Right lobe of liver (tissue), 6 donors: ENCODE results near the gene GNAI3. TPM values are rescaled to one million over a fixed set of nuclear protein-coding genes. Genes with fewer than 3 reads are reported as not detected.
A peak's percentile ranks its signal among the peaks of the same experiment; 100 is the strongest.

Experiments
- ATAC-seq, 4 donors: fragments of 200-7000 bp; cut with Tn5 transposase; one replicate each; pipeline ENCODE4 v1.9.1; 2020; ENCODE audit warnings: mild to moderate bottlenecking in 4 of 4, moderate library complexity in 4 of 4
- DNase-seq, 3 donors: peaks; one replicate each; pipeline ENCODE4 v3.0.0-alpha.2; 2020
- H3K27ac ChIP-seq, 3 donors: fragments of 200-600 bp; one replicate each; pipeline ENCODE4 v1.8.0; 2022
- H3K27me3 ChIP-seq, 2 donors: fragments of 200-600 bp; one replicate each; pipeline ENCODE4 v1.8.0; 2022
- H3K36me3 ChIP-seq, 4 donors: fragments of 200-600 bp; sonication (generic) in 1 of 4; one replicate each; pipeline versions ENCODE4 v1.5.1 to v1.8.0; 2017 to 2022; ENCODE audit warnings: control low read depth in 1 of 4
- H3K4me1 ChIP-seq, 4 donors: fragments of 200-600 bp; sonication (generic) in 1 of 4; one replicate each; pipeline versions ENCODE4 v1.5.1 to v1.8.0; 2017 to 2022; ENCODE audit warnings: control low read depth in 1 of 4
- H3K4me3 ChIP-seq, 3 donors: fragments of 200-600 bp; one replicate each; pipeline ENCODE4 v1.8.0; 2022
- H3K9me3 ChIP-seq, 4 donors: fragments of 200-600 bp; sonication (generic) in 1 of 4; one replicate each; pipeline versions ENCODE4 v1.5.1 to v1.8.0; 2017 to 2022; ENCODE audit warnings: control low read depth in 1 of 4
- CTCF ChIP-seq, 4 donors: fragments of 200-600 bp in 3 of 4; fragments of 450-650 bp in 1 of 4; IDR thresholded peaks; one replicate each; pipeline versions ENCODE4 v1.5.1 to v1.8.0; 2016 to 2022; ENCODE audit warnings: antibody characterized with exemption in 4 of 4, mild to moderate bottlenecking in 2 of 4
- POLR2A ChIP-seq: fragments of 450-650 bp; IDR thresholded peaks from one replicate; pipeline ENCODE4 v1.6.1; 2017; ENCODE audit warnings: antibody characterized with exemption, mild to moderate bottlenecking
- WGBS: methylation state at CpG from one replicate; pipeline ENCODE4 v1.1.6; 2018; ENCODE audit warnings: low coverage, low lambda C conversion rate; ENCODE audit not compliant: insufficient coverage; ENCODE audit errors: missing lambda C conversion rate; 5-methylcytosine and 5-hydroxymethylcytosine counted together
- intact Hi-C, 2 donors: fragments of 100-400 bp; cut with DNase I; formaldehyde crosslinking; loops; one replicate each; pipeline versions ENCODE4 v1.11.2 to v1.14.1; 2022
- total RNA-seq, 6 experiments: library from RNA; depleted of rRNA in 2 of 6; stranded (reverse); fragments of >200 nt in 2 of 6; fragmentation: NEBNext Ultra II Directional in 3 of 6; extraction: Animal tissue kit (Norgen Biotek cat#: 25700) in 3 of 6; gene quantifications; one replicate each; pipeline versions ENCODE4 v1.1.0 to v1.2.4, GENCODE V29; 2016 to 2023
- donor health status: DM: no; HTN: yes; CAD: no.
- donor health status: DM: no; HTN: no; CAD: no.
- donor health status: DM: no; HTN: no; CAD: no.
- donor health status: DM: no; HTN: yes; CAD: no.
- donor health status: DM: no; HTN: yes; CAD: no.

Gene GNAI3
- total RNA-seq, 6 experiments from 2014 or later: 2.5 to 4.3 (median 3.3) TPM

DNA sequence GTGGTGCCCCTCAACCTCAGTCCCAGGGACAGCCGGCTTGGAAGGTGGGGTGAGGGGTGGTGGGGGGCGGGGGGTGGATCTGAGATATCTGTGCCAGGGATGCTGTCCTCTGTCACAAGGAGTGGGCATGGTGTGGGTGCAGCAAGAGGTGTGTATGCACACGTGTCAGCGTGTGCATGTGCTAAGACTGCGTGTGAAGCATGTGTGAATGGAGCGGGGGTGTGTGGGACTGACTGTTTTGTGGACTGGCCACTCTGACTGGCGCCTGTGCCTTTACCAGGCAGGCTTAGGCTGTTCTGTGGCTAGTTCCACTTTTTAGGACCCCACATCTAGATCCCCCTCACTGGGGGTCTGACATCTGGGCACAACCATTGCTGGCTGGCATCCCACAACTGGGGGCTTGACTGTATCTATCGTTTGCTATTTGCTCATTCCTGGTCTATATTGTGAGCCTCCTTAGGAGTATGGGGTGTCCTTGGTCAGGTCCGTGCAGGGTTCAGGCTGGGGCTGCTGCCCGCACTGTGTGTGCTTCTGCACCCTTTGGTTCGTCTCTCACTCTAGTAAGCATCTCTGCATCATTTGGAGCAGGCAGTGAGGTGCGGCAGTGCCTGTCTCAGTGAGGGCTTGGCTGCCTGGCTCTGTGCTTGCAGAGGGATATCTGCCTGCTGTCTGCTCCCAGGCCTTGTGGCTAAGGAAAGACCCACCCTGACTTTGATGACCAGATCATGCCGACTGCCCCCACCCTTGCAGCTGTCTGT lies 73.1 kb downstream of the GNAI3 start:
- DNase-seq (no peak), ATAC-seq (no peak)
- peak overlapping the region; percentile 64 to 94 (median 68) for H3K4me3 ChIP-seq
- intact Hi-C loops: loop anchor here in 1 of 2 donors (10.0 kb wide), 1 partner anchor 77 kb away; the partner anchor contains the start of gene GNAI3
- H3K27ac ChIP-seq: peak overlapping the region in 1 of 3 donors; percentile 69
- H3K4me1 ChIP-seq: peaks cover 0 to 40% (median 13%) of the 10 kb centered on the region in 4 donors
- TF ChIP-seq CTCF (IDR thresholded peaks at IDR 0.05): no peak
- TF ChIP-seq POLR2A: no peak
- no peaks in the 10 kb centered on the region for H3K9me3 ChIP-seq
- H3K36me3 ChIP-seq: no peaks in the 10 kb centered on the region
- H3K27me3 ChIP-seq: no peaks in the 10 kb centered on the region
- WGBS: 60% methylated on average over 2 of the region's 13 CpGs

GRCh38 chr1:109622137-109622892 lies 73.9 kb downstream of the GNAI3 start:
- Histone ChIP-seq H3K27ac (no peak overlapping the region), H3K36me3 (peaks cover 0 to 4% (median 2%) of the 10 kb centered on the region in 4 donors), H3K4me1 (peaks cover 0 to 37% (median 13%) of the 10 kb centered on the region in 4 donors), H3K27me3 (no peaks in the 10 kb centered on the region), H3K9me3 (no peaks in the 10 kb centered on the region), H3K4me3 (no peak overlapping the region)
- WGBS: 50% methylated on average over 1 of the region's 11 CpGs
- TF ChIP-seq POLR2A (no peak), CTCF (IDR thresholded peaks at IDR 0.05) (no peak)
- no peak for DNase-seq
- no peak for ATAC-seq
- intact Hi-C loops: loop anchor here in 1 of 2 donors (10.0 kb wide), 1 partner anchor 78 kb away; the partner anchor contains the start of gene GNAI3

DNA sequence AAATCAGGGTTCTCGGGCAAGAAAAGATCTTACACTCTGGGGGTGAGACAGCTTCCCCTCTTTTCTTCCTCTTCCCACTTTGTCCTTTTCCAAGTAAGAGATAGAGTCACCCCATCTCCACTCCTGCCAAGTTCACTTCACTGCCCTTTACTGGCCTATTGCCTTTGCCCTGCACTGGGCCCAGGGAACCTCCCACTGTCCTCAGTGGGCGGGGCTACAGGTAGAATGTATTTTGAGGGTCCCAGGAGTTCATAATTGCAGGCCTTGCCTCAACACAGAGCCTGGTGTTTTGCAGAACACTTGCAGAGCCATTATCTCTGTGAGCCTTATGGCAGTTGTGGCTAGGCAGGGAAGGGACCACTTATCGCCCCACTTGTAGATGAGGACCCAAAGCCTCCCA lies 74.5 kb downstream of the GNAI3 start:
- Histone ChIP-seq H3K36me3 (peaks cover 0 to 10% (median 4%) of the 10 kb centered on the region in 4 donors), H3K4me1 (peaks cover 0 to 37% (median 13%) of the 10 kb centered on the region in 4 donors), H3K27ac (no peak overlapping the region), H3K9me3 (no peaks in the 10 kb centered on the region), H3K4me3 (no peak overlapping the region), H3K27me3 (no peaks in the 10 kb centered on the region)
- intact Hi-C loops: loop anchor here in 1 of 2 donors (10.0 kb wide), 1 partner anchor 78 kb away; the partner anchor contains the start of gene GNAI3
- DNase-seq (no peak), ATAC-seq (peak in 1 of 4 donors; percentile 5)
- WGBS: 50% methylated on average over 1 of the region's 3 CpGs
- TF ChIP-seq POLR2A (no peak), CTCF (IDR thresholded peaks at IDR 0.05) (no peak)

GRCh38 chr1:109623601-109624161 lies 75.3 kb downstream of the GNAI3 start:
- Histone ChIP-seq H3K36me3 (peaks cover 0 to 15% (median 5%) of the 10 kb centered on the region in 4 donors), H3K4me3 (no peak overlapping the region), H3K27me3 (no peaks in the 10 kb centered on the region), H3K4me1 (peaks cover 0 to 30% (median 11%) of the 10 kb centered on the region in 4 donors), H3K27ac (no peak overlapping the region), H3K9me3 (no peaks in the 10 kb centered on the region)
- ATAC-seq (no peak), DNase-seq (no peak)
- no peak for TF ChIP-seq CTCF (IDR thresholded peaks at IDR 0.05)
- TF ChIP-seq POLR2A: no peak
- intact Hi-C loops: loop anchor here in 1 of 2 donors (10.0 kb wide), 1 partner anchor 79 kb away; the partner anchor contains the start of gene GNAI3
- WGBS: 76% methylated on average over 2 of the region's 11 CpGs
